GM18505 (cell line): ENCODE data around the gene WNT3.
"Not testable (repeated sequence)": the region's sequence is repeated elsewhere in the genome, so short reads cannot be mapped to it uniquely, and the experiment has no call there.

ENCODE experiments used
- ATAC-seq: cut with Tn5 transposase; IDR thresholded peaks from one replicate; pipeline ENCODE4 v1.9.1; 2021; ENCODE audit not compliant: unreplicated experiment
- POLR2A ChIP-seq: IDR thresholded peaks from 4 replicates; pipeline ENCODE4 v1.6.1; 2011; ENCODE audit warnings: borderline replicate concordance; ENCODE audit not compliant: insufficient read depth, insufficient read length; ENCODE audit errors: extremely low read depth

Gene WNT3

DNA sequence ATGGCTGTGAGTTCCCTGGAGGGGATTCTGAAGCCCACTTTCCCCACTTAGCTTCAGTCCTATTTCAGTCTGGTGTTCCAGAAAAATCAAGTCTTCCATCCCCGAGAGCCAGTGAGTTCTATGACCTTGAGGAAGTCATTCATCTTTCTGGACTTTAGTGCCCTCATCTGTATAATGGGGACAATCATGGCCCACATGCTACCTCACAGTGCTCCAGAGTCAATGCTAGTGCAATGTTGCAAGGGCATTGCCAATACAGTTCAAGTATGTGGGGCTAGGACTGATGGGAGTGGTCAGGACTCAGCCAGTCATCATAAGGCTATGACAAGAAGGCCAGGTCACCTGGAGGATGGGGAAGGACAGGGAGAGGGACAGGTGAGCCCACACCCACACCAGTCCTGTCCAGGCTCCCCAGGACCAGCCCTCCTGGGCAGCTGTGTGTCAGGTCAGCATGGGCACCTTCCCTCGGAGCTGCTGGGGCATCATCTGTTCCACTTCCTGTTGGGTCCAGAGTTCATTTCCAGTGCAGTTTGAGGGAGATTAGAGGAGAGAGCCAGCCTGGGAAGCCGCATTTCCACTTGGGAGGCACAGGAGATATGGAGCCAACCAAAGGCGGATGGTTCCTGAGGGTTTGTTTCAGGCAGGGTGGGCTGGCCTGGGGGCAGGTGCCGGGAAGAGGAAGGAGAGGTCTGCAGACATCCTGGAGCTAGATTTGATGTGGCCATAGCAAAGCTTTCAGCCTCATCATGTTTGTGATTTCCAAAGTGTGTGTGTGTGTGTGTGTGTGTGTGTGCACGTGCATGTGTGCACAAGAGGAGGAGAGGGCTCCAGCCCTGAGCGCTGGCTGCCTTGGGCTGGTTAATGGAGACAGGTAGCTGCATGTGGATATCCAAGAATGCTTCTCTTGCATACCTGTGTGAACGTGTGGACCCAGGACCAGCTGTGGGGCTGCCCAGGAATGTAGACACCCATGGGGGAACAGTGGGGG, 29.0 kb upstream of the WNT3 start:
- ATAC-seq: no peak
- TF ChIP-seq POLR2A: no peak

DNA sequence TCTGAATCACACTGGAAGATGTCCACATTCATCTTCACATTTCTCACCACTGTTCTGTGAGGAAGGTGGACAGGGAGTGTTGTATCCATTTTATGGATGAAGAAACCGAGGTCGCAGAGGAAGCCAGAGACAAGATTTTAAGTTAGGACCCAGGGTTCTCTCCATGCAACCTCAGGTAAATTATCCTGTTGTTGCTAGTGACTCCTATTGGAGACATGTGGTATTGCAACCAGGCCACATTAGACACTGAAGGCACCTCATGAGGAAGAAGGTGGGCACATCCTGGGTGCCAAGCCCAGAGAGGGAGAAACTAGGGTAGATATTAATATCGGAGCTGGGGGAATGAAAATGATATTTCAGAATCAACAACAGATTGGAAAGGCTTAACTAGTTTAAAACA, 24.3 kb upstream of the WNT3 start:
- no peak for ATAC-seq
- TF ChIP-seq POLR2A: no peak

DNA sequence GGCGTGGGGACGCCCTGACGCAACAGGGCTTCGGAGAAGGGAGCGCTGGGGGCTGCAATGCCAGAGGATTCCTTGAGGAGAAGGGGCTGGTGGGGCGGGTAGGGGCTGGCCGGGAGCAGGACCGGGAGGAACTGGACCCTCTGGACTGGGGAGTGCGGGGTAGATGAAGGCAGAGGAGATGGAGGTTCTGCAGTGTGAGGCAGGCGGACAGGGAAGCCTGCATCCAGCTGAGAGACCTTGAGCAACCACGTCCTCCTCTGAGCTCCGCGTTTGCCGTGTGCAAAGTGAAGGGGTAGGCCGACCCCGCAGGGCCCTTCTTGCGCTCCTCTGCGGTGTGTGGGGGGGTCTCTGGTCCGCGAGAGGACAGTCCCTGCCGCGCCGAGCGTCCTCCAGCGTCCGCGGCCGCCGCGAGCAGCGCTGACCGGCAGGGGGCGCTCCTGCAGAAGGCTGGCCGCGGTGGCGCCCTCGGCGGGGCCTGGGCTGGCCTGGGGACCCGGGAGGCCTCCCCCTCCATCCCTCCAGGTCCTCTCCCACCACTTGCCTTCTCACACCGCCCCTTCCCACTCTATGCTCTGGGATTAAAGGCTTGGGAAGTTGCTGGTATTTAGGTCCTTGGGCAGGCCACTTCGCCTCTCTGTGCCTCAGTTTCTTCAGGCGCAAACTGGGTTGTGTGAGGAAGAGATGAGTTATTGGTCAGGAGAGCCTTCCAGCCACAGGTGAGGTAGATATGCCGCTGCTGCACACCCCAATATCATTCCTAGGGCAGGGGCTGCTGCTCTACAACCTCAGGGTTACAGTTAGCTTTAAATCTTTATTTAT, 23.3 kb upstream of the WNT3 start:
- ATAC-seq: no peak
- TF ChIP-seq POLR2A: no peak

DNA sequence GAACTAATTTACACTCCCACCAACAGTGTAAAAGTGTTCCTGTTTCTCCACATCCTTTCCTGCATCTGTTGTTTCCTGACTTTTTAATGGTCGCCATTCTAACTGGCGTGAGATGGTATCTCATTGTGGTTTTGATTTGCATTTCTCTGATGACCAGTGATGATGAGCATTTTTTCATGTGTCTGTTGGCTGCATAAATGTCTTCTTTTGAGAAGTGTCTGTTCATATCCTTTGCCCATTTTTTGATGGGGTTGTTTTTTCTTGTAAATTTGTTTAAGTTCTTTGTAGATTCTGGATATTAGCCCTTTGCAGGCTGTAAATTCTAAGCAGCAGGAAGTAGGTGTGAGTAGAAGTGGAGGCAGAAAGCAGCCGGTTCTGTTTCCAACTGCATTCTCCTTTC, 22.1 kb upstream of the WNT3 start:
- not testable (repeated sequence) for ATAC-seq

DNA sequence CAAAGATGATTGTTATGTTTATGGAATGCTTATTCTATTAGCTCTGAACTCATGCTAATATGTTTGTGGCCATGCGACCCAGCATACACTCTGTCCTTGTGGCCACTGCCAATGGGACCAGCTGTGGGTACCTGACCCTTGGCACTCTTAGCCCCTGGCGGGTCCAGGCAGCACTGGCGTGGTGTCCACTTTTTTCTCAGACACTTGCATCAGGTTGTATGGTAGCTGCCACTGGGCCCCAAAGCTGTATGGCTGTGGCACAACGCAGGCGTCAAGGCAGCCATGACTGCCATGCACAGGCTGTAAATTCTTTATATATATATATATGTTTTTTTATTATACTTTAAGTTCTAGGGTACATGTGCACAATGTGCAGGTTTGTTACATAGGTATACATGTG, 20.7 kb upstream of the WNT3 start:
- no peak for ATAC-seq
- TF ChIP-seq POLR2A: no peak

DNA sequence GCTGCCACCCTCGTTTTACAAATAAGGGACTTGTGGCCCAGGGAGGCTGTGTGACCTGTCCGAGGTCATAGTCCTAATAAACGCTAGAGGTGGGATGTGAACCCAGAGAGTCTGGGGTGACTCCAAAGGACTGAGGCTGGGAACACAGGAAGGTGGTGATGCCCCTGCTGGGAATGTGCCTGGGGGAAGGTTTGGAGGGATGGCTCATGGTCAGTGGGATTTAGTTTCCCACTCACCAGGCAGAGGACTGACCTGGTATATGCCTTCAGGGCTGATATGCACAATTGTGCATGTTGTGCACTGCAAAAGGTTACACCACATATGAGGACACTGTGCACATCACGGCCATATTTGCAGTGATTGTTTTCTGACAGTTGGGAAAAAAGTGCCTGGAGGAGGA, 19.0 kb upstream of the WNT3 start:
- no peak for ATAC-seq
- no peak for TF ChIP-seq POLR2A

DNA sequence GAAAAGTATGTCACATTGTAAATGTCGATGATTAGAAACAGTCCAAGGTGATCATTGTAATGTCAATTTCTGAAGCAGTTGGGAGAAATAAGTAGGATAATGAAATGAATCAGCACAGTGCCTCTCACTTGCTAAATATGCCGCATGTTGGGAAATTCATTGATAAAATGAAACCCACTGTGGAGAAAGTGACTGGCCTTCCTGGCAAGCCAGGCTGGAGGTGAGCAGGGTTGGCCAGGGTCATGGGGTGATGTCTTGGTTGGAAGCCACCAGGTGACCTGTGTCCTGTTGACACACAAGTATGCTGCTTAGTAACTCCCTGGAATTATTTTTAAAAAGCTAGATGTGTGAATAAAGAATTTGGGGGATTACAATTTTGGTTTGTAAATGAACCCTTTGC, 18.0 kb upstream of the WNT3 start:
- no peak for ATAC-seq
- no peak for TF ChIP-seq POLR2A

DNA sequence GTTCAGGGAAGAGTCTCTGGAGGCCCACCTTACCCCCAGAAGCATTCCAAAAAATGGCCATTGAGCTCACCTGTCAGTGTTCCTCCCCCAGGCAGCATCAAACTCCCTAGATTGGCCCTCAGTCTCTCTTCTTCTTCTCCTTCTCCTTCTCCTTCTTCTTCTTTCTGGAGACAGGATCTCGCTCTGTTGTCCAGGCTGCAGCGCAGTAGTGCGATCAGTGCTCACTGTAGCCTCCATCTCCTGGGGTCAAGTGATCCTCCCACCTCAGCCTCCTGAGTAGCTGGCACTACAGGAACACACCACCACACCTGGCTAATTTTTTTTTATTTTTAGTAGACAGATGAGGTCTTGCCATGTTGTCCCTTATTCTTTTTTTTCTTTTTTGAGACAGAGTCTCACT, 16.4 kb upstream of the WNT3 start:
- ATAC-seq: no peak
- TF ChIP-seq POLR2A: no peak

DNA sequence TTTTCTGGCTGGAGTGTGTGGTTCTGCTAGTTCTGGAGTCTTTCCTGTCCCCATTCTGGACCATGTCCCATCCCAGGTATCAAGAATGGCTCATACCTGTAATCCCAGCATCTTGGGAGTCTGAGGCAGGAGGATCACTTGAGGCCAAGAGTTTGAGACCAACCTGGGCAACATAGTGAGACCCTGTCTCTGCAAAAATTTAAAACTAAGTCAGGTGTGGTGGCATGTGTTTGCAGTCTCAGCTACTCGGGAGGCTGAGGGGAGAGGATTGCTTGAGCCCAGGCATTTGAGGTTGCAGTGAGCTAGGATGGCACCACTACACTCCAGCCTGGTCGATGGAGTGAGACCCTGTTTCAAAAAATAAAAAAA, 15.3 kb upstream of the WNT3 start:
- ATAC-seq: no peak
- no peak for TF ChIP-seq POLR2A

DNA sequence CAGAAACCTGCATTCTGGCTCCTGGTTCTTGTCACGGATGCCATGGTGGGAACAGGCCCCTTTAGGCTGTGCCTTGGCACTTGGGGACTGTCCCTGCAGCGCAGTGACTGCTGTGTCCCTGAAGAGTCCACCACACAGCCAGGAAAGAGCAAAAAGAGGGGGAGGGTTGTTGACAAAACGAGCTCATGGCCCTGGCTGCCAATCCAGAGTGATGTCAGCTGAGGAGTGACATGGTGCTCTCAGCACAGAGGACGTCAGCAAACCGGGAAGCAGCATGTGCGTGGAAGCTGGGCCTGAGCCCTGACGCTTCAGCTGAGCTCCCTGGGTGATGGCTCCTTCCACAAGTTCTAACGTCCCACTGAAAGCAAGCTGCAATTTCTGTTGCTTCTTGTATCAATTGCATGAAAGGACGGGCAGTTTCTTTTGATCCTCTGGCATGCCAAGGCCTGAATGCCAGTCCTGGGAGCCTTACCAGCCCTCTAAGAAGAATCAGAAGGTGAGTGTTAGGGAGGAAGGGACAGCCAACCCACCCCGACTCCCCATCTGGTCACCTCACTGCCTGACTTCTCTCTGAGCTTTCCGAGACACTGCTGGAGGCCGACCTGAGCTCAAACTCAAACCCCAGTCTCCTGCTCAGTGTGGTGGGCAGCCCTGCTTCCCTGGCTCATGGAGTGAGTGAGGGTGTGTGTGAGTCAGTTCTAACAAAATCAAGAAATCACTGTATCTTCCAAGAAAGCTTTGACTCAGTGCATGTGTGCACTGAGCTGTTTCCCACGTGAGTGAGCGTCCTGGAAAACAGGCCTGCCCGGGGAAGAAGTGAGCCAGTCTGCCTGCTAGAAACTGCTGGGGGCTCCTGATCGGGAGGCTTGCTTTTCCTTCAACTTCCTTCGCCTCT, 14.7 kb upstream of the WNT3 start:
- ATAC-seq: no peak
- TF ChIP-seq POLR2A: no peak

DNA sequence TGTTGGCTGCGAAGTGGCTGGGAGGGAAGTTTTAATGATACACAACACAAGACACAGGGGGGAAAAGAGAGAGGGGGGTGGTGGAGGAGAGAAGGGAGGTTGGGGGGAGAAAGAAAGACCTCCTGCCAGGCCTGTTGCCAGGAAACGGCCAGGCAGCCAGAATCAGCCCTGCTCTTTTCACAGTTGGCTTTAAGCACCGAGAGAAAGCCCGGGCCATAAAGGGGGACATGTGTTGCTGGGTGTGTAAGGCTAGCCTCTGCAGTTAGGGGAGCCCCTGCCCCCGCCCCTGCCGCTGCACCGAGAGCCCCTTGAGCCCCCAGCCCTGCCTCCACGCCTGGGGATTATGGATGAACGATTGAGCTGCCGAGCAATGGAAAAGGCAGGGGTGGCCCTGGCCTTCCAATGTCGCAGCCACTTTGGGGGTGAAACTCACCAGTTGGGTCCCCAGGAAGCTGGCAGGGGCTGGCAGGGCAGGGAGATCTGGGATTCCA, 13.9 kb upstream of the WNT3 start:
- ATAC-seq: no peak
- TF ChIP-seq POLR2A: no peak

DNA sequence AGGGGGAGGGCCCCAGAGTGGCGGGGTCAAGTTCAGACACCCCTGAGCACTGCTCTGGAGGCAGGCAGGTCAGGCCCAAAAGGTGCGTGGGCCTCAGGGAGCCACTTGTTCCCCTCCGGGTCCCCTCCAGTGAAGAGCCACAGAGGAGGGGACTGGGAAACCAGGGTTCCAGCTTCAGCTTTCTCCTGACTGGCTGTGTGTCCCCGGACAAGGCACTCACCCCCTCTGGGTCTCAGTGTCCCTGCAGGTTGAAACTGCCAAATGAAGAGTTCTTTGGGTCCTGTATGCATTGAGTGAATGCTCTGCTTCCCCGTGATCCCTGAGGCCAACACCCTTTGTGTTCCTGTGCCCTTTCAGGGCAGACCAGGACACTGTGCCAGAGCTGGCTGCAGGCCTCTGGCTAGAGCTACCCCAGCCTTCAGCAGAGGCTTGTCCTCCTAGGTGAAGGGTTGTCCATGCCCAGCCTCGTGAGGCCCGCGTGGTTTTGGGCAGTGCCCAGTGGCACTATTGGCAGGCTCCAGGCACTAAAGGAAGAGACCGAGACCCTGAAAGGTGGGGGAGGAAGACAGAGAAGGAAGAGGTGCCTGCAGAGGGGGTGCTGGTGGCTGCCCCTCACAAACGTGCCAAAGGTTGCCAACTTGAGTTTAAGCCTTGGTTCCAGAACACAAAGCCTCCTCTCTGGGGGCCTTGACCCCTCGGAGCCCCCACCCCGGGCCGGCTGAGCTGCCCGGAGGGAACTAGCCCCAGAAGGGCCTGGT, 13.3 kb upstream of the WNT3 start:
- ATAC-seq: no peak
- no peak for TF ChIP-seq POLR2A
